NCI-H69 (cell line): ENCODE measurements around the gene HLA-DQB1.

Source experiments
- DNase-seq: peaks from one replicate; lab custom pipeline; 2025; lab: John Stamatoyannopoulos, UW

HLA-DQB1 gene

DNA sequence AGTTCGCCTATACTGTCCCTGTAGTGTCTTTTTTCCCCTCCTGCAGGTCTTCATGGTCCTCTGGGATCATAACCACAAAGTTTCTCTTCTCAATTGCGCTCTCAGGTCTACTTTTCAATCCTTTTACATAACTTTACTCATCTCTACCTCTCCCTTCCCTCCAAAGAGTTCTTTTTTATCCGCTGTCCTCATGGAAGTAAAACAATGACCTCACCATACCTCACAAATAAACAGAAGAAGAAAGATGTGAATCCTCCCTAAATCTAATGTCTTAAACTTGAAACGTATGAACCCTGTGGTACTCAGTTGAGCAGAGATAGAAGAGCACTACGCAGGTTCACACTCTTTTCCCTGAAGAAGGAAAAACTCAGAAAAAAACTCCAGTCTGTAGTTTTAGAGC, 41.3 kb downstream of the HLA-DQB1 start:
- no peak for DNase-seq

GRCh38 chr6:32624565-32624964, 41.9 kb downstream of the HLA-DQB1 start:
- DNase-seq, result no peak

GRCh38 chr6:32623693-32624092, 42.8 kb downstream of the HLA-DQB1 start:
- DNase-seq, result no peak

DNA sequence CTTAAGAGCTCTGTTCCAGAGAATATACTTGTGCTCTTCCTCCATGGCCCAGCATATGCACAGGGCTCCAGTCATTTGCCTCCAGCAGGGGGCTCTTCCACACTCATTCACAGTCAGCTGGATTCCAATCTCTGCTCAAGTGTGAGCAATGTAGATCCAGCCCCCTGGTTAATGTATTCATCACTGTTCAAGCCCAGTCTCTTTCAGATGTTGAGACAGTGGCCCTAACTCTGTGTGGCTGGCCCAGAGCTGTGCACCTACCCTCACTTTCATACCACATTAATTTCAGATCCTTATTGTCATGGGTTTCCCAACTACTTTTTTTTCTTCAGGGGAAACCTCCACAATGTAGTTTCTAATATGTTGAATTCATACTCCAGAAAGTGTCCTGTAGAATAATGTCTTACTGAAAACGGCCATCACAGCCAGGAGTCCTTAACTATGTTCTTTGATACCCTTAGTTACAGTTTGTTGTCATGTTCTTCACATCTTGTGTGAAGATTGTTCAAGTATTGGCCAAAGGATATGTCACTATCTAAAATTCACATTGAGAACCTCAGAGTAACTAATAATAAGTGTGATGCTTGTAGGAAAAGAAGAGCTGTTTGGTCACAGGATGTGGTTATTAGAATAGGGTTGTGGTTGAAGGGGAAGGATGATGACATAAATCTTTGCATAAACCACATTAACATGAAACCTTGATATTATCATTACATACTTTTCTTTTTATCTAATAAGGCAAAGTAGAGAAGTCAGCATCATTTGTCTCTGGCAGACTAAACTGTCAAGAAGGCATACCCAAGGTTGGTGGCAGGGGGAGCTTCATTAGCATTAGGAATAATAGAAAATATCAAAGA, 43.7 kb downstream of the HLA-DQB1 start:
- peak; percentile 31 for DNase-seq

DNA sequence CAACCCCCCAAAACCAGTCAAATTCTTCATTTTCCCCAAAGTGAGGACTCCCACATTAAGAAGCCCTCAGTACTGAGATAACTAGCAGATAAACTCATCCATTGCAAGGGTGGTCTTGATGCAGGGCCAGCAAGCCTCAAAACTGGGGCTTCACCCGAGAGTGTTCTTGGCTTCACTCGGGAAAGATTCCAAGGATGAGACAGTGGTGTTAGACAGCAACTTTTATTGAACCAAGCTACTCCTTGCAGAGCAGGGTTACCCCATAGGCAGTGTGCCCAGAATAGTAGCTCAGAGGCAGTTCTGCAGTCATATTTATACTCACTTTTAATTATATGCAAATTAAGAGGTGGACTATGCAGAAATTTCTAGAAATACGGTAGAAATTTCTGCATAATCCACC, 45.1 kb downstream of the HLA-DQB1 start:
- no peak for DNase-seq

DNA sequence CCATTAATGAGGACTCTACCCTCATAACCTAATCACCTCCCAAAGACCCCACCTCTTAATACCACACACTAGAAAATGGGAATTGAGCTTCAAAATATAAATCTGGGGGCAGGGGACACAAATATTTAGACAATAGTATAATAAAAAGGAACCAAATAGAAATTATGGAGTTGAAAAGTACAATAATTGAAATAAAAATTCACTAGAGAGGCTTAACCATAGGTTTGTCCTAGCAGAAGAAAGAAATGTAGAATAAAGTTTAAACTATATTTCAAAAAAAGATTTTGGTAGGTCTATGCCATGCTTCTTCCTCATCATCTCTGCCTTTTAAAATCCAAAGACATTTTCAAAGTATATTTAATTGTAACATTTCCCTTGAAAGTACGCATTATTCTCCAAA, 48.7 kb downstream of the HLA-DQB1 start:
- DNase-seq, result no peak

DNA sequence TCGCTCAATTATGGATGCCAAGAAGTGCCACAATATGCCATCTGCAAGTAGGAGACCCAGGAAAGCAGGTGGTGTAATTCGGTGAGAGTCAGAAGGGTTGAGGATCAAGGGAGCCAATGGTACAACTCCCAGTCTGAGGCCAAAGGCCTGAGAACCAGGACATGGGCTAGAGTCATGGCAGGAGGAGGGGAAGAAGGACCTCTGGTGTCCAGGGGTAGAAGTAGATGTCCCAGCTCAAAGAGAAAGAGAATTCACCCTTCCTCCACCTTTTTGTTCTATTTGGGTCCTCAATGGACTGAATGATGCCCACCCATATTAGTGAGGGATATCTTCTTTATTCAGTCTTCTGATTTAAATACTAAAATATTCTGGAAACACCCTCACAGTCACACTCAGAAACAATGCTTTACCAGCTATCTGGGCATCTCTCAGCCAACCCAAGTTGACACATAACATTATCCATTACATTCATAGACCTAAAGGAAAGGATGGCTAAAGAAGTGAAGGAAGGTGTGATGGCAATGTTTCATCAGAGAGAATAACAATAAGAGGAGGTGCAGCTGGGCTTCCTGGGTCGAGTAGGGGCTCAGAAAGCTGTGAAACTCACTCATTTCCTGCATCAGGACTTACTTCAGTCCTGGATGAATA, 50.4 kb downstream of the HLA-DQB1 start:
- no peak for DNase-seq

DNA sequence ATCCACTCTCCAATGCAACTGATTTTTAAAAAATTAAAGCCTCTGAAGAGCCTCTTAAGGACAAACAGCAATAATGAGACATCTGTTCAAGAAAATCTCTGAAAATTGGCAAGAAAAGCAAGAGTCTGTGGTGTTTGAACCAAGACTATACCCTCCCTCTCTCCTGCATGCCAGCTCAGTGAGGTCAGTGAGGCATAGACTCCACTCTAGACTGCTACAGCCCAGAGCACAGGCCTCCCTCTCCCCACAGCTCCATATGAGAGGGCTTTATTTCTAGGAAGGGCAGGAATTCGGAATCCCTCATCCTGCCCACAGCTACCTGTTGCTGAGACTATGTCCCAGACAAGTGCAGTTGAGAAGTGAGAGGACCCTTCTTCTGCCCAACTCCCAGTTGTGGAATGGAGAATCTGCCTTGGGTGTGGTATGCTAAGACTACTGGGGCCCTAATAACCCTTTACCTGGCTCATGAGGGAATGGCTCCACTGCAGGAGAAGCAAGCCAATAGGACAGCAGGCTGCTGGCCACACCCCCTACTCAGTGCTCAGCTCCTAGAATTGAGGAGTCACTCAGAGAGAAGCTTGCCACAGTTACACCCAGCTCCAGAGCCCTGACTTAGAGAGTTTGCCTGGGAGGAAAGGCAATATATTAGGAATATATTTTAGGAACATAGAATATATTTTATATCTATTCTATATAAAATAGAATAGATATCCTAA, 51.9 kb downstream of the HLA-DQB1 start:
- DNase-seq, result no peak

DNA sequence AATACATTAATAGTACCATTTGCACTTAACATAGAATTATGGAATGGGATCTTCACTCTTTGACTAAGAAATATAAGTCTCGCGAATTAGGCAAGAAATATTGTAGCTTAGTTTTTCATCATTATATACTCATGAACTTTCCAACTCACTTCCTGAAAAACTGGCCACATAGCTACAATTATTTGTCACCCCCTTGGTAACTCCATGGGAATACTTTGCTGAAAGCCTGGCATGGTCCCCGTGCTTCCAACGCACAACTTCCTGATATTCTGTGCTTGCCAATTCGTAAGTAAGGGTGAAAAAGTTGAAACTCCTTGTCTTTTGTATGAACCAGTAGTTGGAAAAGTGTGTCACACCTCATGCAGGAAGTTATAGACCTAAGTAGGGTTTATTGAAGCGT, 53.0 kb downstream of the HLA-DQB1 start:
- DNase-seq, result no peak

DNA sequence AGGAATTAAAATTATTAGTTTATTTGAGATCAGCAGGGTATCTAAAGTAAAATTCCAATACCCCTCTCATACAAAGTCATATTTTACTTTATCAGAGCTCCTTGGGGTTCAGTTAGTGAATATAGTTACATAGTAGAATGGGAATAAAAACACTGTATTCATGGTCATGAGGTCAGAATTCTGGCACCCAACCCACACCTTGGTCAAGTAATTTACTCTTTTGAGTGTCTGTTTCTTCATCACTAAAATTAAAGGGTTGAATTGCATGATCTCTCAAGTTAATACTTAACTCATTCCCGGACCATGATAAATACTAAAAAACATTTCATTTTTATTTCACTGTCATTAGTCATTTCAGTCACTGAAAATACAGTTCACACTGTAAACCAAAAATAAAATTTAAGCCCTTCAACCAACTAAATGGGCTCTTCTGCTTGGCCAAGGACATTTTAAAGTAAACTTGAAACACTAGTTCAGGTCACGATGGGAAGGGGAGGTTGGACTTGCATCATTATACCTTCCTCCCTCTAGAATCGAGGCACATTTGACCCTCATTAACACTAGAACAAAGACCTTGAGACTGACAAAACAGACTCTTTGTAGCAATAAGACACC, 55.7 kb downstream of the HLA-DQB1 start:
- no peak for DNase-seq

DNA sequence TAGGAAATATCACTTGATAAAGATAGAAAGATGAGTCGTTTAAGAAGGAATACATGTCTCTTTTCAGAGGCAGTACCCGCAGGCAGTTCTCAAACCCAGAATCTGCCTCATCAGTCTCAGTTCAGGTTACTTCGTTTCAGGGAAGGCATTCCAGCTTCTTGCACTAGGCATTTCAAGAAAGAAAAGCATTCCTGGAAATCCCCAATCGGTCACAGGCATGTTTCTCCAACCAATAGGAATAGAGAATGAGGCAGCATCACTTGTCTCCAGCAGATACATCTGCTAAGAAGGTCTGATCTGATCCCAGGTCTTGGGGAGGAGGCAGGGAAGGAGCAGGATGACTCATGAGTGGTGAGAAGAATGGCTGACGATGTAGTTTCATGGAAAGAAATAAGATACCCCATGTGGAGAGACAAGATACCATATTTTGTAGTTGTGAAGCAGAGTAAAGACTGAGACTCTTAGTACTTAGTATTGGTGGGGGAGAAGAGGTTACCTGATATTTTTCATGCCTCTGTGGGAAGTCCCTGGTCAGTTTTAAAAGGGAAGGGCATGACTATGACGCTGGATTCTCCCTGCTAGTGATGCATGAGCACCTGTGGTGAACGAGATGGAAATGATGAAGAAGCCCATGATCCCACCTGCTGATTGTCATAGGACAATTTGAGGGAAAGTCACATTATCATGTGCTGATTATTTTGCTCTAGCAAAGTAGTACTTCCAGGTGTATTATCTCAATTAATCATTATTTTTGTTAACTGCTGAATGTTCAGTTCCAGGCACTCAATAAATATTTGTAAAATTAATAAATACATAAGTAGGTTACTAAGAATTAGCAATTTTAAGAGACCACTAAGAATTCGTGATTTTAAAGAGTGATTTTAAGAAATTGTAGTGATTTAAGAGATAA, 56.5 kb downstream of the HLA-DQB1 start:
- DNase-seq, result peak; percentile 4
